Activated CD4-positive, alpha-beta T cell treated with anti-CD3 and anti-CD28 coated beads for 24 hours (primary cell): ENCODE measurements around the gene YIPF7.

ENCODE experiments used
- DNase-seq, 2 donors: peaks; one replicate each; pipeline ENCODE4 v3.0.0-alpha.2; 2020; ENCODE audit warnings: low read depth in 2 of 2

YIPF7 gene

DNA sequence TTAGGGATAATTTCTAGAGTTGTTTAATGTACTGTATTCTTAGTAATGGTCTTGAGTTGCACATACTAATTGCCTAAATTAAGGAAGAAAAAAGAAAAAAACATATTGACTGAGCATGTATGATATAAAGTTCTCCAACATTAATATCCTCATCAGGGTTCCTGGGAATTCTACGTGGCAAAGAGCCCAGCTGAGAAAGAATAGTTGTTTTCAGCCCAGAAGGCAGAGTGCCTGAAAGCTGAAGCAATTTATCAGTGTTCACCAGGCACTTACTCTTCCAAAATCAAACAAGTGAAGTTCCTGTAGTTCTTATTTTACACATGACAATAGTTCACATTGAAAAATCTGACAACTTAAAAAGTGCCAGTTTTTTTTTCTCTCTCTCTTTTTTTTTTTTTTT is 27.7 kb downstream of the YIPF7 start:
- no peak for DNase-seq

DNA sequence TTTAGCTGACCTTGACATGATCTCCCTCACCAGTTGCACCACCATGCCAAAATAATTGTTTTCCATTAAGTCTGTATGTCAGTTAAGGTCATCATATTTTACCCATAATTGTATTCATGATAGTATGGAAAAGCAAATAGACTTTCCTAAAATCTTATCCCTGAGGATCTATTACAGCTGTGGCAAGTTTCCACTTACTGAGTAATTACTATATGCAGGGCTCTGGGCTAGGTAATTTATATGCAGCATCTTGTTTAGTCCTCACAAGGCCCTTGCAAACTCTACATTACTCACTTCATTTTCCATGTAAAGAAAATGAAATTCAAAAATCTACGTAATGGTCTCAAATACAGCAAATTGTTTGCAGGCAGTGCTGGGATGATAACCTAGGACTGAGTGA is 34.8 kb downstream of the YIPF7 start:
- DNase-seq: no peak

DNA sequence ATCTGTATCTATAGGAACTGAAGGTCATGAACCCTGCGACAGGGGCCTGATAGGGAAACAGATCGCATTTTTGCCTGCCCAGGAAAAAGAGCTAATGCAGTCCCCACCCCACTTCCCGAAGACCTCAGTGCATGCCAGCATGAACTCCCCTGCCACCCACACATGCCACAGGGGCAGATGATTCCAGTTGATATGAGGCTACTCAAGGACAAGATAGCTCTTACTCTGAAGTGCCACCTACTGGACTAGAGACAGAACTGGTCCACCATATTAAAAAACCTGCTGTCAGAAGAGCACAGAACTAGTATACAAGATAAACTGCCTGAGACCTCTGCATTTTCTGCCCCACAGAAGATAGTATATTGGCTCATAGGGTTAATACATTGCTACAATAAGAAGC is 68.0 kb downstream of the YIPF7 start:
- no peak for DNase-seq

DNA sequence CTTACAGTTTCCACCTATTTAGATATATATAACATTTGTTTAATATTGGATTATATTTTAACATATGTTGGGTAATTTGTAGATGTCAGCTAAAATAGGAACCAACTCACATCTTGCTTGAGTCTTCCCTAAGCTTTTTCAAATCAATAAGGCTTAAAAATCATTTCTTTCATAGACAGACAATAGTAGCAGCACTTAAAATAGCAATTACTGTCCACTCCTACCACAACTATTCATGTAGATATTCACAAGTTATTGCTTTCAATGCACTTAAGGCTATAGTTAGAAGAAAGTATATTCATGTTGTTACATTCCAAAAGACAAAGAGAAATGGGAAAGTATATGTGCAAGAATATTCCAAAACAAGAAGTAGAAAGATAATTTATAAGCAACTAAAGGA is 71.2 kb downstream of the YIPF7 start:
- DNase-seq: no peak

DNA sequence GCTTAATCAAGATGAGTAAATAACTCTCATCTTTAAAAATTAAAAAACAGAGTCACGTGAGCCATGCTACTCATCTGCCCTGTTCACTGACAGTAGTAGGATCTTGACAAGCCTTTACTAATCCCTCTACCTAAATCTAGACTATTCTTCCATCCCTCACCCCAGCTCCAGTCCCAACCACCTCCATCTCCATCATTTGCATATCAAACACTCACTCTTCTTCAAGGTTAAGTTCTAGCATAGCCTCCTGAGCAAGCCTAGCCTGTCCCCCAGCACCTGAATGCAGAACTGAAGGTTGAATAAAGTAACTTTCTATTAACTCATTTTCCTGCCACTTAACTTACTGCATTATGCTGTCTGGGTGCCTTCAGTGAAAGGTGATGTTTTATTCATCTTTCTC is 72.5 kb downstream of the YIPF7 start:
- no peak for DNase-seq
